ENCODE measurements around the gene AGFG2.

Gene AGFG2

GRCh38 chr7:100585511-100586265 is 46.7 kb downstream of the AGFG2 start, which contains the start of gene LRCH4:
Gene LRCH4 (minus strand): TSS chr7:100586129. CDS start chr7:100586100, 29 bp downstream.
- no peak for DNase-seq (ENCODE audit: low read depth)

- peak; percentile 100 for DNase-seq (ENCODE audit: low read depth)
Observed at GRCh38 chr7:100586266-100587025, 47.4 kb downstream of the AGFG2 start, which contains the start of gene FBXO24. Gene FBXO24 (plus strand): TSS chr7:100586328. CDS start chr7:100586626, 298 bp downstream.

- DNase-seq (ENCODE audit: low read depth), result no peak
Observed at GRCh38 chr7:100588438-100588837, 49.4 kb downstream of the AGFG2 start.

GRCh38 chr7:100589341-100589947 is 50.4 kb downstream of the AGFG2 start:
- no peak for DNase-seq (ENCODE audit: low read depth)

- no peak for DNase-seq (ENCODE audit: low read depth)
Observed at GRCh38 chr7:100590077-100590737, 51.2 kb downstream of the AGFG2 start.

GRCh38 chr7:100591596-100591995 is 52.6 kb downstream of the AGFG2 start:
- DNase-seq (ENCODE audit: low read depth), result no peak

DNA sequence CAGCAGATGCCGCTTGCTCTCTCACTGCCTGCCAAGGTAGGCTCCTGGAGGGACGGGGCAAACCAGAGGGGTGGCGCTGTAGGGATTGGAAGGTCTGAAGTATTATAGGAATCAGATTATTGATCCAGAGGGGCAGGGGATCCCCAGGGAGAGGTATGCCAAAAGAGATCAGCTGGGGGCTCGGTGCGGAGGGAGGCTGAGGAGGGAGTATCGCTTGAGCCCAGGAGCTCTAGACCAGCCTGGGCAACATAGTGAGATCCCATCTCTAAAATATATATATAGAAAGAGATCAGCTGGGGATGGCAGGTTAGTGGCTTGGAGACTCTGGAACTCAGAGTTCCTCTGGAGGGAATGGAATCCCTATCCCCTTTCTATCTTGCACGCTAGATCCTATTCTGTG is 56.2 kb downstream of the AGFG2 start:
- DNase-seq (ENCODE audit: low read depth), result no peak

DNA sequence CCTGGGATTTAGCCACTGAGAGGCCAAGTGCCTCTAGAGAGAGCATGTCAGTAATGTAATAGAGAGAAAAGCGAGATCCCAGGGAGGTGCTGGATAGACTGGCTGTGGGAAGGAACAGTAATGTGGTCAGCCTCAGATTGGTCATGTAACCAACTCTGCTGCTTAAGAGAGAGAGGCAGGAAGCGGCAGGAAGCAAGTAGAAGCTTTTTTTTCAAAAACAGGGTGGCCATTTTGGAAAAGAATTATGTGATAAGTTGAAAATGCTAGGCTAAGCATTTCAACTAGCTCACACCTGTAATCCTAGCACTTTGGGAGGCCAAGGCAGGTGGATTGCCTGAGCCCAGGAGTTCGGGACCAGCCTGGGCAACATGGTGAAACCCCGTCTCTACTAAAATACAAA is 59.4 kb downstream of the AGFG2 start:
- DNase-seq (ENCODE audit: low read depth), result peak; percentile 57

- no peak for DNase-seq (ENCODE audit: low read depth)
Observed at GRCh38 chr7:100599911-100600729, 61.1 kb downstream of the AGFG2 start.

- no peak for DNase-seq (ENCODE audit: low read depth)
Observed at GRCh38 chr7:100600730-100601038, 61.7 kb downstream of the AGFG2 start.

- peak; percentile 74 for DNase-seq (ENCODE audit: low read depth)
Observed at GRCh38 chr7:100602889-100603725, 64.1 kb downstream of the AGFG2 start.

GRCh38 chr7:100603726-100604027 is 64.7 kb downstream of the AGFG2 start:
- DNase-seq (ENCODE audit: low read depth), result no peak

- DNase-seq (ENCODE audit: low read depth), result no peak
Observed at GRCh38 chr7:100604028-100604975, 65.3 kb downstream of the AGFG2 start.

DNA sequence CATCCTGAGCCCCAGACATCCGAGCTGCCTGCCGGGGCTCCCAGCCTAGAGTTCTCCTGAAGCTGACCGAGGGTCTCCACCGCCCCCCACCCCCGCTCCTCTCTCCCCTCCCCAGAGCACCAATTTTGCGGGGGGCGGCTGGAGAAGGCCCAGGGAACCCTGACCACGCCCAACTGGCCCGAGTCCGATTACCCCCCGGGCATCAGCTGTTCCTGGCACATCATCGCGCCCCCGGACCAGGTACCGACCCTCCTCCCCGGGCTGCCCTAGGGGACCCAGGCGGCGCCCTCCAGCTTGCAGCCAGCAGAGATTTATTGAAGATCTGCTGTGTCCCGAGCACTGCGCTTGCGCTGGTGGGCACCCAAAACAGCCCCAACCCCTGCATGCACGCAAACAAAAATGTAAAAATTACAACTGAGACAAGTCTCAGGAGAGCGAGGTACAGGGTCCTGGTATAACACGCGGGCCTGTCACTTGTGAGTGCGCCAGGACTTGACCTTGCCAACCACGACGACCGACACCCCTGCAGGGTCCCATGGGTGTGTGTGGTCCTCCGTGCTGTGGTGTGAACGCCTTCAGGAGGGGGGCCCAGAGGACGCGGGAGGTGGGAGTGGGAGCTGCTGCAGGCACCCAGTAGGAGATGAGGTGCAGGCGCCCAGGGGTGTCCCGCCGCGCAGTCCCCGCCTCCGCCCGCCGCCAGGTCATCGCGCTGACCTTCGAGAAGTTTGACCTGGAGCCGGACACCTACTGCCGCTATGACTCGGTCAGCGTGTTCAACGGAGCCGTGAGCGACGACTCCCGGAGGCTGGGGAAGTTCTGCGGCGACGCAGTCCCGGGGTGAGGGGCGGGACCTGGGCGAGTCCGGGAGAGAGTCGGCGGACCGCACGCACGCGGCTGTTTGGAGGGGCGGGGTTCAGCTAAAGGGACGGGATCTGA is 66.2 kb downstream of the AGFG2 start:
- no peak for DNase-seq (ENCODE audit: low read depth)

- no peak for DNase-seq (ENCODE audit: low read depth)
Observed at GRCh38 chr7:100606313-100606712, 67.3 kb downstream of the AGFG2 start.

DNA sequence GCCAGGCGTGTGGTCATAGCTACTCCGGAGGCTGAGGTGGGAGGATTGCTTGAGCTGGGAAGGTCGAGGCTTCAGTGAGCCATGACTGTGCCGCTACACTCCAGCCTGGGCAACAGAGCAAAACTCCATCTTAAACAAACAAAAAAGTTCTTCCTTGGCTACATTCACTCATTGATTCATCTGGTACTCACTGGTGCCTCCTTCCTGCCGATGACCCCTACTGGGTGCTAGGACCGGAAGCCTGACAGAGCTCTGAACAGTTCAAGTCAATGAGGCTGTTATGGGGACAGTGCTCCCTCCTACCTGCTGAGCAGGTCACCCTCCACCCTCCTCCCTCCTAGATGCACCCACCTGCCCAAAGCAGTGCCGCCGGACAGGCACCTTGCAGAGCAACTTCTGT is 68.1 kb downstream of the AGFG2 start:
- DNase-seq (ENCODE audit: low read depth), result no peak

GRCh38 chr7:100609958-100610357 is 71.0 kb downstream of the AGFG2 start:
- no peak for DNase-seq (ENCODE audit: low read depth)

DNA sequence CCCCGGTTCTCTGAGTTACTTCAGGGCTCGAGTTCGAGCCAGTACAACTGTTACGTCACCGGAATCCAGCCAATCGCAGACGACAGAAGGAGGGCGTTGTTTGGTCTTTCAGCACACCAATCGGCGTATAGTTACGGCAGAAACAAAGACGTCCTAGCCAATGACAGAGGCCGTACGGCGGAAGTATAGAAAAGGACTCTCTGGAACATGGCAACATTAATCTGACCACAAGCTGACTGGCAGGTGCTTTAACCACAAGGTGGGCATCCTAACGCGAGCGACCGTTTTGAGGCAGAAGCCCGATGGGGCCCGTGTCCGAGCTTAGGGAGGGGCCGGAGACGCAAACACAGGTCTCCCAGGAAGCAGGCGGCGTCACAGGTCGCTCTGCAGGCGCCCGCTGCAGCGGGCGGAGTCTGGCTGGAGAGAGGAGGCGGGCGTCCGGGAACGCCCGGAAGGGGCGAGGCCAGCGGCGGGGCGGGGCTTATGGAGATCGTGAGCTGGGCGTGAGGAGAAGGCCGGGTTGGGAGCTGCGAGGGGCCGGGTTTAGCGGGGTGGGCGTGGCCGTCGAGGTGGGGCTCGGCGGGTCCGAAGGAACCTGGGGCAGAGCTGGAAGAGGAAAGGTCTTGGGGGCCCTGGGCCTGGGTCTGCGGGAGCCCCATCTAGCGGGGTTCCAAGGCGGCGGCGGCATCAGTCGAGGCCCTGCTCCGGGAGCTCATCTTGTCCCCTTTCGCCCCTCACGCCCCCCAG is 73.2 kb downstream of the AGFG2 start, which contains the start of gene MOSPD3:
TSS of gene MOSPD3 (plus strand) at position 558 of the 747 bp plus-strand sequence. CDS start 252 bp downstream, outside the sequence.
- DNase-seq (ENCODE audit: low read depth), result peak; percentile 99

Data from stromal cell of bone marrow (primary cell).